22Rv1 (cell line): ENCODE data around the gene CPA3.
A peak's percentile ranks its signal among the peaks of the same experiment; 100 is the strongest.

Source experiments
- H3K27ac ChIP-seq: fragments of 450-650 bp; 2 replicates; pipeline ENCODE4 v1.5.1; 2017
- CTCF ChIP-seq: fragments of 450-650 bp; IDR thresholded peaks from 2 replicates; pipeline ENCODE4 v1.5.1; 2017; ENCODE audit warnings: mild to moderate bottlenecking
- ZFX ChIP-seq: fragments of 450-650 bp; IDR thresholded peaks from 2 replicates; pipeline ENCODE4 v1.6.1; 2017; ENCODE audit warnings: antibody characterized with exemption, borderline replicate concordance

The CPA3 gene

DNA sequence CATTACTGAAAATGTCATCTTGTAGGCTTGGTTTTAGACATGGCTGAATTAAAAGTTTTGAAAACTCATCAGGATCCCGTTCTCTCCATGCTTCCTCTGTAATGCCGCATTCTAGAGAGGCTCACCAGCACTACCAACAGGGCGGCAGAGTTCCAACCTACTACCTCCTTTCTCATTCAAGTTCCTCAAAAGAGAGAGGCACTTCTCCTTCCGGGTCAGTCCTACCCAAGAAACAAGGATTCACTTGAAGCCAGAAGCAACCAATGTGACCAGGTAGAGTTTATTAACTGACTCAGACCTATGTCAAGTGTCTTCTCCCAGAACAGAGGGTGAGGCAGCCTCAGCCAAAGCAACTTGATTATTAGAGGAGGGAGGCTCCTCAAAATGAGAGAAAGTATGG lies 66.5 kb downstream of the CPA3 start:
- TF ChIP-seq CTCF = 0 out of 2 replicates have a peak, but pooled peaks have one; percentile 11
- no peak for TF ChIP-seq ZFX
- no peak overlapping the region for H3K27ac ChIP-seq

DNA sequence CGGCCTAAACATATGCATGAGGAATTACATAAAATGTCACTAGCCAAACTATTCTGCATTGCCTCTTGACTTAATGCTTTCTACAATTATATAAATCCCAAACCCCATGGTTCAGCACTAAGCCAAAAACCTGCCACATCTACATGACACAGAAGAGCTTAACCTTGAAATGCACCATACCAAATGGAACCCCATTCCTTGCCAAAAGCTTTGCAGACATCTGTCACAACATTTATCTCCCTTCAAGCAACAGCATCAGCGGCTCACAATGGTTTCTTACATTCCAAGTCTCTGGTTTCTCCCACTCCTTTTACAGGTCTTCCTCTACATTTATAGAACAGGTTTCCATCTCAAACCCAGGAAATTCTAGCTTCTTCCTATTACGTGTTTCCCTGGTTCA lies 67.9 kb downstream of the CPA3 start:
- no peak overlapping the region for H3K27ac ChIP-seq
- TF ChIP-seq ZFX = no peak
- TF ChIP-seq CTCF = no peak

DNA sequence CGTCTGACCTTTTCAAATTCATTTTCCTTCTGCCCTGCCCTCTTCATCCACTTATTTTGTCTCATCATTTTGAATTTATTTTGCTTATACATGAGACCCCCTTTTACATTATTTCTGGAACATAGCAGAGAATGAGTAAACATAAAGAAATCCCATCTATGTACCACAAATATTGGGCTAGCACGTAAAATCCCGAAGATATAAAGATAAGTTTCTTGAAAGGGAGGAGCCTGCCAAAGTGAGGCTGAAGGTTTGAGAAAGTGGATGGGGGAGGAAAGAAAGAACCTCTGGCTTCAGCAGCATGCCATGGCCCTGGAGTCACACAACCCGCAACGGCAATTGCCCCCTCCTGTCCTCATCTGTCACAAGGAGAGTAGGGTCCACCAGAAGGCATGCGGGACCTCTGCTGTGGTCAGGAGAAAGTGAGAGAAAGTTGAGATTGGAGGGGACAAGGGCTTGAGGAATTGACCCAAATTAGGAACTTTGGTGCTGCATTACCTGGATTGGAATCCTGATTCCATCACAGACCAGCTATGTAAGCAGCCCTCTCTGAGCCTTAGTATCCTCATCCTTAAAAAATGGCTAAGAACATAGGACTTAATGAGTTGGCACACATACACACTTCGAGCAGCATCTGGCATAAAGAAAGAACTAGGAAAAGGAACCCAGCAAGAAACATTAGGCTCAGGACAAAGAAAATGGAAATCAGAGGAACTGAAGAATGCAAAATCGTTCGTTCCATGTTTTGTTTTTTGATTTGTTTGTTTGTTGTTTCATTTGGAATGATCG lies 72.6 kb downstream of the CPA3 start:
- TF ChIP-seq ZFX (no peak), CTCF (no peak)
- no peak overlapping the region for H3K27ac ChIP-seq

DNA sequence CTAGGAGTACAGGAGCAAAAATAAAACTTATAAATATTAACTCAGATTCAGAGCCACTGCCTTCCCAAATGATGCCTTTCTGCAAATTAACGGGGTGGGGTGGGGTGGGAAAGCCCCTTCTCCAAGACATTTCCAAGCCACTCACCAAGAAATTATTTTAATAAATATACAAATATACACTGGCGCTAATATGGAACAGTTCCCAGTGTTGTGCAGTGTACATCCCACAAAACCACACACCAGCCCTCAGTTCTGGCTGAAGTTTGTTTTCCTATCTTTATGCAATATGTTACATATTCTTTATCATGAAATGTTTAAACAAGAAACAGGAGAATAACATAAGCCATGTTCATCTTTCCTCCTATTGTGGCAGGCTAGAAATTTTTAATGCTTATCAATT lies 73.2 kb downstream of the CPA3 start:
- H3K27ac ChIP-seq = no peak overlapping the region
- TF ChIP-seq CTCF = no peak
- no peak for TF ChIP-seq ZFX

GRCh38 chr3:148938936-148939335 lies 73.8 kb downstream of the CPA3 start:
- TF ChIP-seq ZFX (no peak), CTCF (no peak)
- no peak overlapping the region for H3K27ac ChIP-seq

- no peak for TF ChIP-seq ZFX
- no peak for TF ChIP-seq CTCF
- no peak overlapping the region for H3K27ac ChIP-seq
These were observed 75.9 kb downstream of the CPA3 start for GRCh38 chr3:148940983-148941382.

DNA sequence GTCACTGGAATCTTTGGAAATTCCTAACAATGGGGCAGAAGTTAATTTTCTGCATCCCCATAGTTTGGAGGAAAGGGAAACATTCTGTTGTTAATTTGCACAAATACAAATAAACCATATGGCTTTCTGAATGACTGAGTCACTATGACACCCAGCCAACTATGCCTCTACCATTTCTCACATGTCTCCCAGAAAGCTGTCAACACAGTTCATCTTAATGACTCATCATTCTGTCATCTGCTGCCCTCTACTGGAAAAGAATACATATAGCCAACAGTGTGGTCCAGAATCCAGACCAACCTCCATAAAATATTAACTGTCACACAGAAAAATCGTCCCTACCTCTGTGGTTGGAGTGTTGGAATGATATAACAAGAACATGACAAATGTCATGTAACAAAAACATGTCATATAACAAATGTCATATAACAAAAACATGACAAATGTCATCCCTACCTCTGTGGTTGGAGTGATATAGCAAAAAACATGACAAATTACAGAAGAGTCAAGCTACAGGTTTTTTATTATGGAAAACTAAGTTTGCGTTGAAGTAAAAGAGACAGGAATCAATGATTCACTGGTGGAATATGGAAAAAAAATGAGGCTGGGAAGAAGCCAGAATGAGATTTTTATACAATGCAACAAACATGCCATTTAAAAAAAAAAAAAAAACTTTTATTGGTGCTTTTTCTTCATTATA lies 78.6 kb downstream of the CPA3 start:
- no peak overlapping the region for H3K27ac ChIP-seq
- TF ChIP-seq CTCF = peak; percentile 85
- no peak for TF ChIP-seq ZFX
